H1 (cell line): ENCODE measurements around the gene IL24. TPM values are rescaled to one million over a fixed set of nuclear protein-coding genes. Genes with fewer than 3 reads are reported as not detected.

Experiments used
- CTCF ChIA-PET: fragments of 300-600 bp; sonication (Branson Sonifier 250); formaldehyde crosslinking; loops from one replicate; lab custom pipeline; 2021; ENCODE audit not compliant: partially characterized antibody; lab: Charles Lee
- POLR2A ChIA-PET: fragments of 300-600 bp; sonication (Branson Sonifier 250); formaldehyde crosslinking; loops from one replicate; lab custom pipeline; 2021; ENCODE audit warnings: inconsistent platforms; ENCODE audit not compliant: partially characterized antibody; lab: Charles Lee
- DNase-seq, 2 experiments: peaks; one replicate each; pipeline versions ENCODE4 v3.0.0 to v3.0.0-alpha.2; 2010 to 2022; ENCODE audit warnings: low spot score in 2 of 2, low read depth in 1 of 2, mixed read lengths in 1 of 2
- FAIRE-seq: peaks from 2 replicates; lab custom pipeline; 2011; peaks lifted over from hg19 to GRCh38; lab: Jason Lieb, UNC
- H2AFZ ChIP-seq: 2 replicates; pipeline ENCODE4 v1.8.1; 2012; ENCODE audit warnings: low read length, inconsistent platforms
- H2AK5ac ChIP-seq: 2 replicates; pipeline ENCODE4 v1.6.1; 2013; ENCODE audit warnings: low read depth, low read length
- H2BK120ac ChIP-seq: replicated peaks from 2 replicates; pipeline ENCODE3; 2013; ENCODE audit warnings: low read depth, low read length, inconsistent platforms
- H2BK12ac ChIP-seq: 2 replicates; pipeline ENCODE4 v1.6.1; 2013; ENCODE audit warnings: low read depth, low read length
- H2BK15ac ChIP-seq: 2 replicates; pipeline ENCODE4 v1.6.1; 2013; ENCODE audit warnings: low read length
- H2BK20ac ChIP-seq: 2 replicates; pipeline ENCODE4 v1.6.1; 2013; ENCODE audit warnings: low read length
- H2BK5ac ChIP-seq: 2 replicates; pipeline ENCODE4 v1.6.1; 2013; ENCODE audit warnings: low read depth, low read length
- H3K14ac ChIP-seq: 2 replicates; pipeline ENCODE4 v1.6.1; 2013; ENCODE audit warnings: inconsistent platforms; ENCODE audit not compliant: insufficient read length
- H3K18ac ChIP-seq: 2 replicates; pipeline ENCODE4 v1.6.1; 2013; ENCODE audit warnings: low read length; ENCODE audit errors: extremely low read depth
- H3K23ac ChIP-seq: 2 replicates; pipeline ENCODE4 v1.6.1; 2013; ENCODE audit warnings: inconsistent platforms; ENCODE audit not compliant: insufficient read length
- H3K23me2 ChIP-seq: 2 replicates; pipeline ENCODE4 v1.6.1; 2013; ENCODE audit warnings: low read depth, low read length
- H3K27ac ChIP-seq: 2 replicates; pipeline ENCODE4 v1.6.1; 2011; ENCODE audit warnings: low read depth, low read length, inconsistent platforms
- H3K27me3 ChIP-seq, 4 experiments: replicated peaks in 1 of 4; 1 replicate in 1 of 4; 2 replicates in 3 of 4; pipeline versions ENCODE4 v1.6.1 to v1.8.1; 2011 to 2013; ENCODE audit warnings: low read length in 3 of 4, mild to moderate bottlenecking in 3 of 4, inconsistent platforms in 2 of 4, mixed read lengths in 2 of 4, moderate library complexity in 1 of 4; ENCODE audit not compliant: control insufficient read depth in 3 of 4, insufficient read depth in 3 of 4; ENCODE audit errors: extremely low read depth in 1 of 4
- H3K36me3 ChIP-seq, 4 experiments: 2 replicates each; pipeline versions ENCODE4 v1.6.1 to v1.8.1; 2011 to 2013; ENCODE audit warnings: mild to moderate bottlenecking in 4 of 4, low read length in 3 of 4, moderate library complexity in 2 of 4, control low read depth in 1 of 4, inconsistent platforms in 1 of 4; ENCODE audit not compliant: insufficient read depth in 4 of 4, control insufficient read depth in 2 of 4
- H3K4ac ChIP-seq: replicated peaks from 2 replicates; pipeline ENCODE3; 2013; ENCODE audit warnings: low read length, low read depth, mixed read lengths, inconsistent platforms; ENCODE audit not compliant: insufficient read length
- H3K4me1 ChIP-seq, 4 experiments: replicated peaks in 1 of 4; 1 replicate in 1 of 4; 2 replicates in 3 of 4; pipeline versions ENCODE4 v1.6.1 to v1.8.1; 2011 to 2013; ENCODE audit warnings: low read length in 3 of 4, inconsistent platforms in 2 of 4, mixed read lengths in 1 of 4; ENCODE audit not compliant: insufficient read depth in 4 of 4, control insufficient read depth in 3 of 4
- H3K4me2 ChIP-seq, 2 experiments: 2 replicates each; pipeline versions ENCODE4 v1.6.1 to v1.8.1; 2011 to 2013; ENCODE audit warnings: low read depth in 2 of 2, low read length in 2 of 2, control low read depth in 1 of 2, inconsistent platforms in 1 of 2, mild to moderate bottlenecking in 1 of 2; ENCODE audit not compliant: insufficient read depth in 1 of 2
- H3K4me3 ChIP-seq, 4 experiments: fragments of 200-600, 300-600 bp in 1 of 4; sonication (generic), shearing (Covaris generic), sonication (Bioruptor Twin) in 1 of 4; 2 replicates each; pipeline versions ENCODE4 v1.5.1 to v1.8.1; 2011 to 2016; ENCODE audit warnings: low read length in 4 of 4, low read depth in 3 of 4, control low read depth in 2 of 4, inconsistent platforms in 2 of 4, mild to moderate bottlenecking in 2 of 4, mixed read lengths in 1 of 4, moderate library complexity in 1 of 4; ENCODE audit not compliant: insufficient read depth in 2 of 4; ENCODE audit errors: extremely low read depth in 1 of 4
- H3K56ac ChIP-seq: replicated peaks from 2 replicates; pipeline ENCODE3; 2013; ENCODE audit warnings: low read depth, mild to moderate bottlenecking, mixed read lengths, low read length, inconsistent platforms; ENCODE audit not compliant: insufficient read length
- H3K79me1 ChIP-seq: 2 replicates; pipeline ENCODE4 v1.6.1; 2013; ENCODE audit warnings: low read depth, low read length, control low read depth
- H3K79me2 ChIP-seq, 2 experiments: 2 replicates each; pipeline versions ENCODE4 v1.6.1 to v1.8.1; 2012 to 2013; ENCODE audit warnings: low read length in 2 of 2, mild to moderate bottlenecking in 2 of 2, inconsistent platforms in 1 of 2; ENCODE audit not compliant: insufficient read depth in 2 of 2, control insufficient read depth in 1 of 2
- H3K9ac ChIP-seq, 4 experiments: replicated peaks in 1 of 4; 1 replicate in 1 of 4; 2 replicates in 3 of 4; pipeline versions ENCODE4 v1.6.1 to v1.8.1; 2011 to 2013; ENCODE audit warnings: low read depth in 3 of 4, low read length in 3 of 4, control low read depth in 2 of 4, mild to moderate bottlenecking in 2 of 4, moderate library complexity in 2 of 4, inconsistent platforms in 1 of 4; ENCODE audit errors: extremely low read depth in 1 of 4
- H3K9me3 ChIP-seq, 2 experiments: 2 replicates each; pipeline versions ENCODE4 v1.6.1 to v1.8.1; 2012 to 2013; ENCODE audit warnings: mild to moderate bottlenecking in 2 of 2, moderate library complexity in 2 of 2, control low read depth in 1 of 2, inconsistent platforms in 1 of 2, low read depth in 1 of 2, low read length in 1 of 2, mixed read lengths in 1 of 2; ENCODE audit not compliant: insufficient read depth in 2 of 2
- H4K20me1 ChIP-seq, 2 experiments: replicated peaks in 1 of 2; 2 replicates each; pipeline versions ENCODE3 to v1.8.1; 2011 to 2013; ENCODE audit warnings: inconsistent platforms in 2 of 2, low read length in 2 of 2, mild to moderate bottlenecking in 1 of 2; ENCODE audit not compliant: insufficient read depth in 2 of 2, control insufficient read depth in 1 of 2
- H4K5ac ChIP-seq: 2 replicates; pipeline ENCODE4 v1.6.1; 2013; ENCODE audit warnings: low read length, low read depth, mixed read lengths, inconsistent platforms; ENCODE audit not compliant: insufficient read length
- H4K8ac ChIP-seq: 2 replicates; pipeline ENCODE4 v1.8.0; 2013; ENCODE audit warnings: mild to moderate bottlenecking, moderate library complexity, low read length, inconsistent platforms; ENCODE audit not compliant: insufficient read depth; ENCODE audit errors: extremely low read depth
- H4K91ac ChIP-seq: replicated peaks from 2 replicates; pipeline ENCODE3; 2013; ENCODE audit warnings: low read length, mixed read lengths, inconsistent platforms; ENCODE audit not compliant: insufficient read length
- CHD1 ChIP-seq: IDR thresholded peaks from 2 replicates; pipeline ENCODE4 v1.6.1; 2012; ENCODE audit warnings: low read depth, low read length, improper control_type of control experiment
- GTF2F1 ChIP-seq: IDR thresholded peaks from 2 replicates; pipeline ENCODE4 v1.6.1; 2012; ENCODE audit warnings: low read depth, low read length, improper control_type of control experiment, borderline replicate concordance
- WGBS, 2 experiments: shearing (Covaris generic) in 1 of 2; methylation state at CpG; one replicate each; pipeline versions ENCODE4 v1.1.6 to v1.1.7; 2013 to 2015; ENCODE audit warnings: low lambda C conversion rate in 2 of 2, mixed read lengths in 2 of 2, inconsistent platforms in 1 of 2, low coverage in 1 of 2, missing lambda C conversion rate in 1 of 2; ENCODE audit not compliant: insufficient replicate concordance in 2 of 2, insufficient coverage in 1 of 2, insufficient read length in 1 of 2; ENCODE audit errors: extremely low coverage in 1 of 2, missing lambda C conversion rate in 1 of 2; 5-methylcytosine and 5-hydroxymethylcytosine counted together
- polyA plus RNA-seq, 7 experiments: library from polyadenylated mRNA; depleted of rRNA in 3 of 7; stranded (reverse) in 5 of 7; unstranded in 2 of 7; fragments of >200 nt in 5 of 7; fragments of 200-250 nt in 2 of 7; gene quantifications; 1 replicate in 5 of 7; 2 replicates in 1 of 7; 4 replicates in 1 of 7; pipeline versions ENCODE4 v1.2.1 to v1.2.3, GENCODE V29; 2011 to 2013; ENCODE audit warnings: missing spikeins in 2 of 7, mixed read lengths in 2 of 7
- total RNA-seq: library from RNA; stranded (reverse); fragmentation: NEBNext Ultra II Directional; extraction: Animal tissue kit (Norgen Biotek cat#: 25700); gene quantifications from 2 replicates; pipeline ENCODE4 v1.2.1, GENCODE V29; 2021

Gene IL24
- total and polyA plus RNA-seq, 2 of the 8 experiments (the other 6 are each of a cell fraction or from before 2014, with no cell fraction given) = not detected

DNA sequence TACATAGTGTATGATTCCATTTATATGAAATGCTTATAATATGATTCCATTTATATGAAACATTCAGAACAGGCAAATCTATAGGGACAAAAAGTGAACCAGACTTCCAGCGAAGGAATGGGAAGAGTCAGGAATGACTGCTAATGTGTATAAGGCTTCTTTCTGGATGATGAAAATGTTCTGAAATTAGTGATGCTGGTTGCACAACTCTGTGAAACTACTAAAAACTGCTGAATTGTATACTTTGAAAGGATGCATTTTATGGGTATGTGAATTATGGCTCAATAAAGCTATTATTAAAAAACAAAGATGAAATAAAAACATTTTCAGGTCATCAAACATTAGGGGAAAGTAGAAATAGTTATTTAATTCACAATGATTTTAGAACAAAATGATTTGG is 14.1 kb upstream of the IL24 start:
- H3K4me1 ChIP-seq = no peaks in the 10 kb centered on the region
- no peak overlapping the region for H2BK15ac ChIP-seq
- H3K27ac ChIP-seq = no peak overlapping the region
- H3K56ac ChIP-seq = no peak overlapping the region
- no peaks in the 10 kb centered on the region for H3K79me1 ChIP-seq
- H2BK20ac ChIP-seq = no peak overlapping the region
- no peaks in the 10 kb centered on the region for H3K23me2 ChIP-seq
- POLR2A ChIA-PET = interaction anchor here (0.6 kb wide), 1 partner anchor 19 kb away, joined by 3 read pairs; no protein-coding TSS in a partner anchor
- no peak overlapping the region for H3K4ac ChIP-seq
- no peak overlapping the region for H2BK120ac ChIP-seq
- CTCF ChIA-PET = interaction anchor here (0.6 to 3.3 kb wide), 17 partner anchors 9 to 824 kb away, joined by 3 to 19 read pairs (median 4); partner anchors contain the start of genes IL20 and IL24
- no peak overlapping the region for H2AFZ ChIP-seq
- H3K36me3 ChIP-seq = no peaks in the 10 kb centered on the region
- 86% methylated on average over 1 of the region's 1 CpG; no CpG with 5 or more reads in 1 of the 2 experiments for WGBS, 2 experiments
- no peak overlapping the region for H2AK5ac ChIP-seq
- no peak overlapping the region for H2BK12ac ChIP-seq
- H4K91ac ChIP-seq = no peak overlapping the region
- H4K5ac ChIP-seq = no peak overlapping the region
- H4K20me1 ChIP-seq = no peaks in the 10 kb centered on the region
- peaks cover 2 to 9% of the 10 kb centered on the region in 2 experiments for H3K9me3 ChIP-seq
- H4K8ac ChIP-seq = no peak overlapping the region
- H3K4me3 ChIP-seq = no peak overlapping the region
- H3K27me3 ChIP-seq = no peaks in the 10 kb centered on the region
- H3K79me2 ChIP-seq = no peaks in the 10 kb centered on the region
- FAIRE-seq (no peak), DNase-seq (no peak)
- H3K23ac ChIP-seq = no peak overlapping the region
- H3K18ac ChIP-seq = no peak overlapping the region
- no peak overlapping the region for H3K9ac ChIP-seq
- no peak overlapping the region for H3K14ac ChIP-seq
- no peak overlapping the region for H2BK5ac ChIP-seq
- no peak overlapping the region for H3K4me2 ChIP-seq
- TF ChIP-seq CHD1 = no peak
- no peak for TF ChIP-seq GTF2F1
